Astrocyte (in vitro differentiated cells and primary cell): ENCODE data around the gene RNU1-1.
"Not testable (repeated sequence)": the region's sequence is repeated elsewhere in the genome, so short reads cannot be mapped to it uniquely, and the experiment has no call there.

Experiments
- EZH2 ChIP-seq: IDR thresholded peaks from 2 replicates; pipeline ENCODE4 v1.6.1; 2012; ENCODE audit warnings: mild to moderate bottlenecking, low read length, inconsistent platforms; ENCODE audit not compliant: insufficient read depth
- TF ChIP-seq, protein P1 (sequence below): IDR thresholded peaks from 2 replicates; pipeline ENCODE4 v1.5.1; 2011; ENCODE audit warnings: low read depth, mild to moderate bottlenecking, inconsistent platforms, low read length, moderate library complexity; ENCODE audit not compliant: insufficient read depth

DNA sequence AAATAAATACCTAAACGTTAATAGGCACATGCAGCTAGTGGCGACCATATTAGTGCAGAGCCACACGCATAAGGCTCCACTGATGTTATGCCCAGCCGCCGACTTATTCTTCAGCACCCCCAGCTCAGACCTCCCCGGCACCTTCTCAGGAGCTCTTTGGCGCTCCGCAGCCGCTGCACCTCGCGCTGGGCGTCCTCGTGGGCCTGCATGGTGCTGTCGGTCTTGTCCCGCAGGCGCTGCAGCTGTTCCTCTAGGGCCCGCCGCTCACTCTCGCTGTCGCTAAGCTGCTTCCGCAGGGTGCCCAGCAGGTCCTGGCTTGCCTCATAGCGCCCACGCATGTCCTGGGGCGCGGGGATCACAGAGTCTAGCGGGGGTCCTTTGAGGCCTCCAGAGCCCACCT lies 30.9 kb downstream of the RNU1-1 start:
- TF ChIP-seq, protein P1, sequence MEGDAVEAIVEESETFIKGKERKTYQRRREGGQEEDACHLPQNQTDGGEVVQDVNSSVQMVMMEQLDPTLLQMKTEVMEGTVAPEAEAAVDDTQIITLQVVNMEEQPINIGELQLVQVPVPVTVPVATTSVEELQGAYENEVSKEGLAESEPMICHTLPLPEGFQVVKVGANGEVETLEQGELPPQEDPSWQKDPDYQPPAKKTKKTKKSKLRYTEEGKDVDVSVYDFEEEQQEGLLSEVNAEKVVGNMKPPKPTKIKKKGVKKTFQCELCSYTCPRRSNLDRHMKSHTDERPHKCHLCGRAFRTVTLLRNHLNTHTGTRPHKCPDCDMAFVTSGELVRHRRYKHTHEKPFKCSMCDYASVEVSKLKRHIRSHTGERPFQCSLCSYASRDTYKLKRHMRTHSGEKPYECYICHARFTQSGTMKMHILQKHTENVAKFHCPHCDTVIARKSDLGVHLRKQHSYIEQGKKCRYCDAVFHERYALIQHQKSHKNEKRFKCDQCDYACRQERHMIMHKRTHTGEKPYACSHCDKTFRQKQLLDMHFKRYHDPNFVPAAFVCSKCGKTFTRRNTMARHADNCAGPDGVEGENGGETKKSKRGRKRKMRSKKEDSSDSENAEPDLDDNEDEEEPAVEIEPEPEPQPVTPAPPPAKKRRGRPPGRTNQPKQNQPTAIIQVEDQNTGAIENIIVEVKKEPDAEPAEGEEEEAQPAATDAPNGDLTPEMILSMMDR, result not testable (repeated sequence)
- TF ChIP-seq EZH2, result not testable (repeated sequence)
